DOHH2 (cell line): ENCODE data around the gene PSEN2.

Experiments
- CTCF ChIP-seq: fragments of 200-600 bp; sonication (generic); IDR thresholded peaks from one replicate; pipeline ENCODE4 v1.5.1; 2014; ENCODE audit warnings: antibody characterized with exemption, mild to moderate bottlenecking, low read depth, low read length; ENCODE audit not compliant: poor library complexity, severe bottlenecking
- EZH2phosphoT487 ChIP-seq: fragments of 200-600 bp; sonication (generic); IDR thresholded peaks from 2 replicates; pipeline ENCODE4 v1.6.1; 2017; ENCODE audit warnings: borderline replicate concordance, mild to moderate bottlenecking, antibody characterized with exemption, low read length, moderate library complexity, mixed read lengths

GRCh38 chr1:226940029-226940805, 69.8 kb downstream of the PSEN2 start, which contains the start of gene COQ8A:
- TF ChIP-seq CTCF (no peak), EZH2phosphoT487 (no peak)
